NCI-H524 (cell line): ENCODE measurements around the gene FKBP15.

Experiments
- DNase-seq, 2 experiments: peaks; one replicate each; lab custom pipeline; 2025; lab: John Stamatoyannopoulos, UW

Gene FKBP15

GRCh38 chr9:113183956-113184488, 37.1 kb downstream of the FKBP15 start:
- no peak for DNase-seq

DNA sequence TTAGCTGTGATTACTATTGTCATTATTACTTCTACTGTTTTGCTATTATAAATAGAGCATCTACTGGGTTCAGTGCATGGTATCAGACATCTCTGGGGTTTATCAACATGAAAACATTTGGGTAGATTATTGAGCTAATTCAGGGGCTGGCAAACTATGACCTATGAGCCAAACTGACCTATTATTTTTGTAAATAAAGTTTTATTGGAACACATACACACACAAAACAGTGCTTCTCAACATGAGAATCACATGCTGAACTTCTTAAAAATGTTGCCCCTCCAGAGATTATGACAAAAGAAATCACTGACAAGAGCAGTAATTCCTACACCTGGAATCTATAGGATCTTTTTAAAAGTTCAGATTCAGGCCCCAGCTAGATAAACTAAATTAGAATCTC, 39.9 kb downstream of the FKBP15 start:
- DNase-seq: no peak

DNA sequence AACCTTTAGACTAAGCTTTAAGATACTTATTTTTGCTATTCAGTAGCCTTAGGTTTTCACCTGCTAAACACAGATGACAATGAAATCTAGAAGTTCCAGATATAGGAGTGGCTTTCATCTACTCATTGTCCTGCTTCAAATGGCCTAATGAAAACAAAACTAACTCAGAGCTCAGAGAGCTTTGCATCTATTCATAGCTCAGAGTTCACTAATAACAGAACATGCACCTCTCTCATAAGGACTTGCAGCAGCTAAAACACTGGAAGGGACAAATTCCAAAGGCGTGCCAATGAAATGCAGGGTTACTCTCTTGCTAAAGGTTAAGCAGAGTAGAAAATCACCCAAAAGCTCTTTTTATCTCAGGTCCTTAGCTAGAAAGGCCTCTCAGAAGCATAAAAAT, 41.2 kb downstream of the FKBP15 start:
- DNase-seq: no peak

GRCh38 chr9:113178087-113178486, 43.0 kb downstream of the FKBP15 start:
- no peak for DNase-seq

- no peak for DNase-seq
Measured at GRCh38 chr9:113177251-113177650, 43.8 kb downstream of the FKBP15 start.

DNA sequence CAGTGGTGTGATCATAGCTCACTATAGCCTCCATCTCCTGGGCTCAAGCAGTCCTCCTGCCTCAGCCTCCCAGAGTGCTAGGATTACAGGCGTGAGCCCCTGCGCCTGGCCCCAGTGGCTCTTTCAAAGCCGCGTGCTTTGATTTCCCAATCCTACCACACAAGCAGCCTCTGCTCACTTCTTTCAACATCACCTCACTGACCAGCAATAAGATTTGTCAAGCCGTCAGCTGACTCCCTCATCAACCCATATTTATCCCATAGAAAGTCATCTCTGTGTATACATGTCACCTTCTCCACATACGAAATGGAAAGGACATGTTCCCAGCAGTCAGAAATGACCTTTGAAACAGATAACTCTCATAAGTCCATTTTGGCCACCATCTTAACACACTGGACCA, 44.3 kb downstream of the FKBP15 start:
- no peak for DNase-seq

- DNase-seq: no peak
Measured at GRCh38 chr9:113173341-113173740, 47.7 kb downstream of the FKBP15 start.

DNA sequence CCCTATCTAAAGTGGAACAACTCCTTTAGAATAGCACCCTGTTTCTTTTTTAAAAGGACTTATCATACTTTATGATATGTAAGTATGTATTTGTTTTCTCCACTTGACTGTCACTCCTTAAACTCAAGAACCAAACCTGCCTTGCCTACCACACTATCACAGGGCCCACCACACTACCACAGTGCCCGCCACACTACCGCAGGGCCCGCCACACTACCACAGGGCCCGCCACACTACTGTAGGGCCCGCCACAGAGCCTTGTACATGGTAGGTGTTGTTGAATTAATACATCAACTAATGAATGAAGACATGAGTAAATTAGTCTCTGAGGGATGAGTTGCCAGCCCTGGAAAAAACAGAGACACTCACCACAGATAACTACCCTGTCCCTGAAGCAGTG, 52.3 kb downstream of the FKBP15 start:
- DNase-seq: no peak

GRCh38 chr9:113166039-113166438, 55.0 kb downstream of the FKBP15 start:
- no peak for DNase-seq

GRCh38 chr9:113164536-113165300, 56.4 kb downstream of the FKBP15 start:
- no peak for DNase-seq

GRCh38 chr9:113163001-113163400, 58.1 kb downstream of the FKBP15 start:
- no peak for DNase-seq

DNA sequence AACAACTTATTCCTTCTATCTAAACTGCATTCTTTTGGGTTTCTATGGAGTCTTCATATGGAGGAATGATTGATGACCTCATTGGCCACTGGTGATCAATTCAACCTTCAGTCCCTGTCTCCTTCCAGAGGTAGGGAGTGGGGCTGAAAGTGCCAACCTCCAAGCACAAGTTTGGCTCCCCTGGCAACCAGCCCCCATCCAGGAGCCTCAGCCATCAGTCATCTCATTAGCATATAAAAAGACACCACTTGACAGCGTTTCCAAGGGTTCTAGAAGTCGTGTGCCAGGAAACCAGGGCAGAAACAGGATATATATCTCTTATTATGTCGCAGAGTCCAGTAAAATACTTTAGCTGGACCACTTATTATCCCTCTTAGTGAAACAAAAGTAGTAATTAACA, 60.5 kb downstream of the FKBP15 start:
- DNase-seq: no peak

DNA sequence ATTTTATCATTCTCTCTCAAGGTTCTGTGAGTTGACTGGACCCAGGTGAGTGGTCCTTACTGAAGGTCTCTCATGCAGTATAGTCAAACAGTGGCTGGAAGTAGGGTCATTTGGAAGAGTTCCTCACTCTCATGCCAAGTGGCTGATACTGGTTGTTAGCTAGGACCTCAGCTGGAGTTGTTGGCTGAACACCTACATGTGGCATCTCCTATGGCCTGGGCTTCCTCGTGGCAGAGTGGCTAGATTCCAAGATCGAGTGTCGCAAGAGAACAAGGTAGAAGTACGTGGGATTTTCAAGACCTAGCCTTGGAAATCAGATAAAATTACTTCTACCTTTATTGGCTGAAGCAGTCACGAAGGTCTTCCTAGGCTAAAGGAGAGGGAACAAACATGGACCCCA, 62.6 kb downstream of the FKBP15 start:
- DNase-seq: no peak

DNA sequence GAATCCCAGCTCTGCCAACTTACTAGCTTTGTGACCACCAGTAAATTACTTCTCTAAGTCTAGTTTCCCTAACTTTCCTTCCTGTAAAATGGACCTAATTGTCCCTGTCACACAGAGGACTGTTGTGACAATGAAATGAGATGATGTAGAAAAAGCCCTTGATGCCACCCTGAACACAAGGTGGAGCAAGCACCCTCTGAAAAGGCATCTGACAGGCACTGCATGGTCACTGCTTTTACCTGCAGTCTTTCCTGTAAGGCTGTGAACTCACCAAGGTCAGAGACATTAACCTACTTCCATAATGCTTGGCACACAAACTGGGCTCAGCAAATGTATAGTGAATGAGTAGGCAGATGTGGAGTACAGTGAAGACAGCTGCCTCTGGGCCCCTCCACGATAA, 64.2 kb downstream of the FKBP15 start:
- no peak for DNase-seq

GRCh38 chr9:113155911-113156588, 65.0 kb downstream of the FKBP15 start:
- no peak for DNase-seq

DNA sequence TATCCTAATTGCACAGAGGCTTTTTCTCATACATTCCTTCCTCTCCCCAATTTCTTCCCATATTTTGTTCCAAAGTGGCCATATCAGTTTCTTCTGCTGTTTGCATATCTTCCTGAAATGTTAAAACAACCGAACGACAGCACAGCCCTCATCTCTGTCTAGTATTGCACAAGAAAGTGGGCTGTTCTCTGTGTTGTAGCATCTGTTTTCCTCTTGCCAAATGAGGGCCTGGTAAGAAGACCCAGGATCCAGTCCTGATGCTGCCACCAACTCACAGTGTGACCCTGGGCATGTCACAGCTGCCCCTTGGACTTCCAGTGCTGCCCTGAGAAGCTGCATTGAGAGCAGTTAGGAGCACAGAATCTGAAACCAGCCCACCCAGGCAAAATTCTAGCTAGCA, 66.1 kb downstream of the FKBP15 start:
- DNase-seq: no peak

GRCh38 chr9:113154471-113154870, 66.6 kb downstream of the FKBP15 start:
- DNase-seq: peak; percentile 26 to 59

GRCh38 chr9:113153599-113153998, 67.5 kb downstream of the FKBP15 start:
- DNase-seq: no peak

- peak in 1 of 2 experiments; percentile 28 for DNase-seq
Measured at GRCh38 chr9:113152699-113153098, 68.4 kb downstream of the FKBP15 start.

DNA sequence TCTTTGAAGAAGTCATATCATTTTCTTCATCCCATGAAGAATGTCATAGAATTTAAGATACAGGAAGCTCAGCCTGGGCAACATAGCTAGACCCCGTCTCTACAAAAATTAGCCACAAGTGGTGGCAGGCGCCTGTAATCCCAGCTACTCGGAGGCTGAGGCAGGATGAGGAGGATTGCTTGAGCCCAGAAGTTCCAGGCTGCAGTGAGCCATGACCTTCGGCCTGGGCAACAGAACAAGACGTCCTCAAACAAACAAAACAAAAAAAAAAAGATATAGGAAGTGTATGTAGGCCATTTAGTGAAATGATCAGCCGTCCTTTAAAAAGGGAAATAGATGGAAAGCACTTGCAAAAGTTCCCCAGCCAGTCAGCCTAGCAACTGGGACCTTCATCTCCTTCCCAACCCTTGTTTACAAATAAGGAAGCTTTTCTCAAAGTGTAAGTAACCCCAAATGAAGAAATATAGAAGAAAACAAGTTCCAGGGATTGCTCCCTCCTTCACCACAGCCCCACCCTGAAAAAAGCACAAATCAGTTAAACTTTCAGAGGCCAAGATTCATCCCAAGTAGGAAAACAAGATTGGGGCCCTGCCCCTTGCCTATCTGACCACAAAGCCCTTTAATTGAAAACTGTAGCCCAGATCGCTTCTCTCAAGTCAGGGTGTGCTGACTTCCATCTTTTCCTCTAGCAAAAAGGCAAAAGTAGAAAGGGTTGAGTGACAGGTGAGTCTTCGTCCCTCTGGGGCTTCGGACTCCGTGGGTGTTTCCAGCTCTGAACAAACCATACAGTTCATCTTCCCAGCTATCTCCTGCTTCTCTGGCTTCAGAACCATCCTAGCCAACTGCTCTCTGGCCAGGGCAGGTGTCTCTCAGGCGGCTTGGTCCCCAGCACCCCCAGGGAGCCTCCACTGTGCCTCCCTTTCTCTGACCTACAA, 69.1 kb downstream of the FKBP15 start:
- DNase-seq: no peak

- DNase-seq: peak; percentile 90 to 97
Measured at GRCh38 chr9:113150670-113151611, 70.1 kb downstream of the FKBP15 start, which contains the start of gene SLC31A2. Gene SLC31A2, plus strand, starts transcription at chr9:113151007. Its CDS starts 68 bp downstream, at chr9:113151075.
